ENCODE results near the gene IPO9. TPM values are rescaled to one million over a fixed set of nuclear protein-coding genes. Genes with fewer than 3 reads are reported as not detected.

IPO9 gene
- total and polyA plus RNA-seq, 8 donors: 12.4 to 21.2 (median 16.3) TPM

DNA sequence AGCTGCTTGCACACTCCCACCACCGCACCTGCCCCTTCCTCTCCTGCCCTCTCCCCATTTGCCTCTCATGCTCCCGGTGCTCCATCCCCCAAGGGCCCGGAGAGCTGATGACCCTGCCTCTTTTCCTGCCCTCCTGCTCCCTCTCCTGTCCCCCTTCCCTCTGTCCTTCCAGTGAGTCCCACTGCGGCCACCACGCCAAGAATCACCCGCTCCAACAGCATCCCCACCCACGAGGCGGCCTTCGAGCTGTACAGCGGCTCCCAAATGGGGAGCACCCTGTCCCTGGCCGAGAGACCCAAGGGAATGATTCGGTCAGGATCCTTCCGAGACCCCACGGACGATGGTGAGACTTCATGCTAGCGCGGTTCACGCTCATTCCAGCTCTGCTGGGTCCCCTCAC, 40.7 kb upstream of the IPO9 start:
- no peak for FAIRE-seq
- ATAC-seq: no peak
- DNase-seq: no peak
- TF ChIP-seq CTCF (IDR thresholded peaks at IDR 0.05): no peak
- Histone ChIP-seq H3K4me1 (no peaks in the 10 kb centered on the region), H3K27ac (no peak overlapping the region), H3K27me3 (no peaks in the 10 kb centered on the region), H3K36me3 (no peaks in the 10 kb centered on the region), H3K9me3 (no peaks in the 10 kb centered on the region), H3K4me3 (no peak overlapping the region)
- intact Hi-C loops (cut with DNase I): no loop called here
- WGBS, 2 donors: 94 to 95% methylated on average over 18 of the region's 18 CpGs

DNA sequence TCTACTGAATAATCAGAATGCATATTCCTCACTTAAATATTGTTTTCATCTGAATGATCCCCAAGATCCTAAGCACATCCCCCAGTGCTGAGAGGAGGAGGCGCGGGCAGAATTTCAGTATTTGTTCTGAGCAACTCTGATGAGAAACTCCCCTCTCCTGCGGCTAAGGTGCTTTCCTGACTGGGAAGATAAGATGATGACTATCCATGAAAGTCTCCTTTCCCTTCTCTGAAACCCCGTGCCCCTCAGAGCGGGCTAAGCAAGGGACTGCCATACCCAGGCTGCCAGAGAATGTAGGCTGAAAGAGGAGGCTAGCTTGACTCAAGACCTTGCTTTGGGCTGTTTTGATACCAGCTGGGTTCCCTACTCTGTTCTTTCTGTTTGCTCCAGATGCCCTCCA, 39.7 kb upstream of the IPO9 start:
- no peak for FAIRE-seq
- 89 to 94% methylated on average over 5 of the region's 5 CpGs for WGBS, 2 donors
- H3K27me3 ChIP-seq: no peaks in the 10 kb centered on the region
- DNase-seq: no peak
- ATAC-seq: no peak
- H3K27ac ChIP-seq: no peak overlapping the region
- H3K4me1 ChIP-seq: no peaks in the 10 kb centered on the region
- no peaks in the 10 kb centered on the region for H3K9me3 ChIP-seq
- intact Hi-C loops (cut with DNase I): no loop called here
- no peak overlapping the region for H3K4me3 ChIP-seq
- H3K36me3 ChIP-seq: no peaks in the 10 kb centered on the region
- no peak for TF ChIP-seq CTCF (IDR thresholded peaks at IDR 0.05)

DNA sequence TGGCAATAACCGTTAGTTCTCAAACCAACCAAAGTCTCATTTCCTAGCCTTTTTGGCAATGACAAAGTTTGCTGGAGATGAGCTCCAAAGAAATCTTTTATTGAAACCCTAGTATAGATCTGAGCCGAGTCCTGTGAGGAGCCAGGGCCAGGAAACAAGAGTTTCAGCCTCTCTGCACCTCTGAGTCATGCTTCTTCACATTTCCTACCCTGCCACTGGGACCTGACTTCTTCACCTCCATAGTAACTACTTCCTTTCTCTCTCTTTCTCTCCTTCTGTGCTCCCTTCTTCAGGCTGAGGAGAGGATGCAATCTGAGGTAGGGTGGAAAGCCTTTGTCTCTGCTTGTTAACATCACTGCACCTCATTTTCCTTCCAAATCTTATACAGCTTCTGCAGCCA, 38.7 kb upstream of the IPO9 start:
- Histone ChIP-seq H3K27ac (no peak overlapping the region), H3K27me3 (no peaks in the 10 kb centered on the region), H3K4me1 (no peaks in the 10 kb centered on the region), H3K36me3 (no peaks in the 10 kb centered on the region), H3K9me3 (no peaks in the 10 kb centered on the region), H3K4me3 (no peak overlapping the region)
- no peak for TF ChIP-seq CTCF (IDR thresholded peaks at IDR 0.05)
- WGBS, 2 donors: 84 to 86% methylated on average over 2 of the region's 2 CpGs
- no peak for FAIRE-seq
- no peak for DNase-seq
- intact Hi-C loops (cut with DNase I): loop anchor here (5.0 kb wide), 3 partner anchors 83 to 233 kb away; no protein-coding TSS in a partner anchor
- ATAC-seq: no peak

- no peak for DNase-seq
- Histone ChIP-seq H3K9me3 (no peaks in the 10 kb centered on the region), H3K4me1 (no peaks in the 10 kb centered on the region), H3K36me3 (no peaks in the 10 kb centered on the region), H3K27me3 (no peaks in the 10 kb centered on the region), H3K27ac (peak overlapping the region in 2 of 4 donors; percentile 23 to 48), H3K4me3 (no peak overlapping the region)
- no peak for FAIRE-seq
- peak in 2 of 4 donors; percentile 8 to 12 for ATAC-seq
- WGBS, 2 donors: 66 to 68% methylated on average over 8 of the region's 8 CpGs
- intact Hi-C loops (cut with DNase I): loop anchor here (5.0 kb wide), 3 partner anchors 84 to 234 kb away; no protein-coding TSS in a partner anchor
- TF ChIP-seq CTCF (IDR thresholded peaks at IDR 0.05): no peak
Measured at GRCh38 chr1:201791051-201791778, 37.7 kb upstream of the IPO9 start.

DNA sequence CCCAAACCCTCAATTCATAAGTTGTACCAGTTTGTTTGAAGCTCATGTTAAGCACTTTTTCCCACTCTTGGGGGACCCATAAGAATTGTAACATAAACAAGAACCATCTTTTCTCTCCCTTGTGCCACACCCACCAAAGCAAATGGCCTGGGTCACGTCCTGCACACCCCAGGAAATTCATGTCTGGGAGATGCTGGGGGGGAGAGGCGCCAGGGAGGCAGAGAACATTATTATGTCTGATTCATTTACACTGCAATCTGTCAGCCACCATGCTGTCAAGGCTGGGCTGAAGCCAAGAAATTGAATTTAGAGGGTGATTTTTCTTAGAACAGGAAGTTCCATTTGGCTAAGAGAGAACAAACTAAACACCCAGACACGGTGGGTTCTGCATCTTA, 37.2 kb upstream of the IPO9 start:
- H3K36me3 ChIP-seq: no peaks in the 10 kb centered on the region
- no peaks in the 10 kb centered on the region for H3K4me1 ChIP-seq
- peak overlapping the region in 1 of 4 donors; percentile 48 for H3K27ac ChIP-seq
- FAIRE-seq (no peak), DNase-seq (no peak), ATAC-seq (peak in 3 of 4 donors; percentile 12 to 61 (median 58))
- H3K27me3 ChIP-seq: no peaks in the 10 kb centered on the region
- intact Hi-C loops (cut with DNase I): loop anchor here (5.0 kb wide), 3 partner anchors 84 to 234 kb away; no protein-coding TSS in a partner anchor
- TF ChIP-seq CTCF (IDR thresholded peaks at IDR 0.05): no peak
- H3K9me3 ChIP-seq: no peaks in the 10 kb centered on the region
- no peak overlapping the region for H3K4me3 ChIP-seq
- WGBS, 2 donors: 47 to 48% methylated on average over 3 of the region's 3 CpGs
